Measurements from ENCODE around the gene NANS.

DNA sequence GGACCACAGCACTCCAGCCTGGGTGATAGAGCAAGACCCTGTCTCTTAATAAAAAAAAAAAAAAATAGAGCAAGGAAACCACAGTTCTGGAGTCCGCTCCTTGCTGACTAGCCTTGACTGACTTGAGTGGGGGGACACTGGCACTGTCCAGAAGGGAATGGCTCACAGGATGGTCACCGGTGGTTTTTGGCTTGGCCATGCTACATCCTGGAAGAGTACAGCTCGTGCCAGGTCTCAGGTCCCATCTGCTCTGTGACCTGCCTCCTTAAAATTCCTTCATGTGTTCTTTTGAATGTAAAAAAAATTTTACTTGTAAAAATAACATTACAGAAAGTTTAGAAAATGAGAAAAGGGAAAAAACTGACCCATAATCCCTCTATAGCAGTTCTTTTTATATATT, 5.6 kb downstream of the NANS start:
- TF ChIP-seq PATZ1 (CRISPR knock-in tag; IDR thresholded peaks at IDR 0.05; ENCODE audit: borderline replicate concordance) (no peak), RARB (CRISPR knock-in tag; IDR thresholded peaks at IDR 0.05) (no peak)
